Lower leg skin (tissue), 3 donors: Measurements from ENCODE around the gene PSMC2.
A peak's percentile ranks its signal among the peaks of the same experiment; 100 is the strongest.

ENCODE experiments used
- POLR2A ChIP-seq, 2 donors: fragments of 450-650 bp; IDR thresholded peaks; one replicate each; pipeline ENCODE4 v1.6.1; 2016 to 2017; ENCODE audit warnings: antibody characterized with exemption in 2 of 2, mild to moderate bottlenecking in 1 of 2, moderate library complexity in 1 of 2
- TF ChIP-seq, protein P1 (sequence below), 3 donors: fragments of 450-650 bp; IDR thresholded peaks; one replicate each; pipeline ENCODE4 v1.5.1; 2016; ENCODE audit warnings: antibody characterized with exemption in 3 of 3, mild to moderate bottlenecking in 3 of 3, moderate library complexity in 2 of 3

DNA sequence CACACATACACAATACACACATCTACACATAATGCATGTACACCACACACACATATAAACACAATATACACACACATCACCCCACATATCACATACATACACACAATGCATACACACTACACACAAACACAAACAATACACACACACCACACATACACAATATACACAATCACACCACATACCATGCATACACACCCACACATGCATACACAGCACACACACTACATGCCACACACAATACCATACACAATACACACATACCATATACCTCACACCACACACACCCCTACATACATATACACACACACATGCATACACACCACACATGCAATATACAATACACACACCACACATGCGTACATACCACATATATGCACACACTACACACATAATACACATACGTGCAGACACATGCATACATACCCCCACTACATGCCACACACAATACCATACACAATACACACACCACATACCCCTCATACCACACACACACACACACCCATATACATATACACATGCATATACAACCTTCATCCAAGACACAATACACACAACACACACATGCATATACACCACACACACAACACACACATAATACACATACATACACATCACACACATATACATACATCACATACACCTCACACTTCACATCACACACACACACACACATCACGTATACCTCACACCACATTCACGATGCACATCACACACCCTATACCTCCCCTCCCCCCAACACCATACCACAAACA is 34.0 kb downstream of the PSMC2 start:
- TF ChIP-seq, protein P1, sequence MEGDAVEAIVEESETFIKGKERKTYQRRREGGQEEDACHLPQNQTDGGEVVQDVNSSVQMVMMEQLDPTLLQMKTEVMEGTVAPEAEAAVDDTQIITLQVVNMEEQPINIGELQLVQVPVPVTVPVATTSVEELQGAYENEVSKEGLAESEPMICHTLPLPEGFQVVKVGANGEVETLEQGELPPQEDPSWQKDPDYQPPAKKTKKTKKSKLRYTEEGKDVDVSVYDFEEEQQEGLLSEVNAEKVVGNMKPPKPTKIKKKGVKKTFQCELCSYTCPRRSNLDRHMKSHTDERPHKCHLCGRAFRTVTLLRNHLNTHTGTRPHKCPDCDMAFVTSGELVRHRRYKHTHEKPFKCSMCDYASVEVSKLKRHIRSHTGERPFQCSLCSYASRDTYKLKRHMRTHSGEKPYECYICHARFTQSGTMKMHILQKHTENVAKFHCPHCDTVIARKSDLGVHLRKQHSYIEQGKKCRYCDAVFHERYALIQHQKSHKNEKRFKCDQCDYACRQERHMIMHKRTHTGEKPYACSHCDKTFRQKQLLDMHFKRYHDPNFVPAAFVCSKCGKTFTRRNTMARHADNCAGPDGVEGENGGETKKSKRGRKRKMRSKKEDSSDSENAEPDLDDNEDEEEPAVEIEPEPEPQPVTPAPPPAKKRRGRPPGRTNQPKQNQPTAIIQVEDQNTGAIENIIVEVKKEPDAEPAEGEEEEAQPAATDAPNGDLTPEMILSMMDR (IDR thresholded peaks at IDR 0.05), result peak in 1 of 3 donors; percentile 3
- no peak for TF ChIP-seq POLR2A (IDR thresholded peaks at IDR 0.05)
